Psoas muscle (tissue), 8 donors: ENCODE measurements around the gene DOCK11. TPM values are rescaled to one million over a fixed set of nuclear protein-coding genes. Genes with fewer than 3 reads are reported as not detected.

Source experiments
- ATAC-seq, 4 donors: fragments of 200-7000 bp; cut with Tn5 transposase; one replicate each; pipeline ENCODE4 v1.9.1; 2020; ENCODE audit warnings: moderate library complexity in 3 of 4, mild to moderate bottlenecking in 2 of 4
- DNase-seq, 2 donors: peaks; one replicate each; pipeline ENCODE4 v3.0.0-alpha.2; 2020
- H3K27ac ChIP-seq: fragments of 200-600 bp; one replicate; pipeline ENCODE4 v1.8.0; 2022
- H3K27me3 ChIP-seq, 3 donors: fragments of 200-600 bp in 1 of 3; one replicate each; pipeline versions ENCODE4 v1.6.1 to v1.8.0; 2013 to 2022; ENCODE audit warnings: low read length in 2 of 3, mild to moderate bottlenecking in 2 of 3, moderate library complexity in 1 of 3; ENCODE audit not compliant: insufficient read depth in 3 of 3
- H3K36me3 ChIP-seq, 2 donors: fragments of 200-600 bp in 1 of 2; one replicate each; pipeline versions ENCODE4 v1.6.1 to v1.8.0; 2013 to 2022; ENCODE audit warnings: low read depth in 1 of 2, mild to moderate bottlenecking in 1 of 2, moderate library complexity in 1 of 2; ENCODE audit not compliant: insufficient read depth in 1 of 2
- H3K4me1 ChIP-seq: fragments of 200-600 bp; one replicate; pipeline ENCODE4 v1.8.0; 2022
- H3K4me3 ChIP-seq: fragments of 200-600 bp; one replicate; pipeline ENCODE4 v1.8.0; 2022; ENCODE audit warnings: mild to moderate bottlenecking
- H3K9me3 ChIP-seq: fragments of 200-600 bp; one replicate; pipeline ENCODE4 v1.8.0; 2022
- WGBS, 3 donors: extraction: QIAGEN DNeasy Blood & Tissue Kit; methylation state at CpG; one replicate each; pipeline versions ENCODE4 v1.1.6 to v1.1.7; 2013; 5-methylcytosine and 5-hydroxymethylcytosine counted together
- intact Hi-C, 2 donors: fragments of 100-400 bp; cut with DNase I; formaldehyde crosslinking; loops; one replicate each; pipeline versions ENCODE4 v1.11.0 to v1.14.2; 2022
- polyA plus RNA-seq, 3 donors: library from polyadenylated mRNA; stranded (reverse); fragments of 200-250 nt; gene quantifications; one replicate each; pipeline ENCODE4 v1.2.3, GENCODE V29; 2013
- total RNA-seq, 4 donors: library from RNA; stranded (reverse); fragmentation: NEBNext Ultra II Directional in 2 of 4; extraction: Animal tissue kit (Norgen Biotek cat#: 25700) in 2 of 4; gene quantifications; one replicate each; pipeline versions ENCODE4 v1.2.1 to v1.2.4, GENCODE V29; 2021 to 2023
- TF ChIP-seq, protein P1 (sequence below): fragments of 200-600 bp; IDR thresholded peaks from one replicate; pipeline ENCODE4 v1.8.0; 2022; ENCODE audit warnings: antibody characterized with exemption
- donor health status: healthy with polysubstance abuse.
- donor health status: DM: no; HTN: no; CAD: no; lungs with moderate emphysema.
- donor health status: Bipolar disorder and iron deficiency.
- donor health status: healthy.
- donor health status: DM: yes; HTN: yes; CAD: no.
- donor health status: DM: no; HTN: no; CAD: no.
- donor health status: DM: no; HTN: no; CAD: no.
- donor health status: DM: yes; HTN: yes; CAD: no.

Gene DOCK11
- total and polyA plus RNA-seq, 7 donors, result 1.6 to 4.4 (median 1.9) TPM

DNA sequence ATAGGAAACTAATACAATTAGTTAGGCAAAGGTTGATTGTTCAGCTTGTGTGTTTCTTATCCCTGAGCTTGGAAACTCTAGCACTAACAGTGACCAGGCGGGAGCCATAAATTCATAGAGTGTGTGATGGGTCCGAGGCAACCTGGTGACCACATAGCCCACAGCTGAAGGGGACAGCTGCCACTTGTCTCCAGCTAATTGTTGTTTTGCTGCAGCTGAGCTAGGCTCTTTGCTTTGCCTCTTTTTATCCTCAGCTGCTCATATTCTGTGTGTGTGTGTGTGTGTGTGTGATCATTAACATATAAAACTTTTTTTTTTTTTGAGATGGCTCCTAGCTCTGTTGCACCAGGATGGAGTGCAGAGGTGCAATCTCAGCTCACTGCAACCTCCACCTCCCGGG is 53.2 kb downstream of the DOCK11 start:
- no peaks in the 10 kb centered on the region for H3K36me3 ChIP-seq
- DNase-seq (no peak), ATAC-seq (no peak)
- intact Hi-C loops, result no loop called here
- H3K27me3 ChIP-seq, result no peaks in the 10 kb centered on the region
- TF ChIP-seq, protein P1, sequence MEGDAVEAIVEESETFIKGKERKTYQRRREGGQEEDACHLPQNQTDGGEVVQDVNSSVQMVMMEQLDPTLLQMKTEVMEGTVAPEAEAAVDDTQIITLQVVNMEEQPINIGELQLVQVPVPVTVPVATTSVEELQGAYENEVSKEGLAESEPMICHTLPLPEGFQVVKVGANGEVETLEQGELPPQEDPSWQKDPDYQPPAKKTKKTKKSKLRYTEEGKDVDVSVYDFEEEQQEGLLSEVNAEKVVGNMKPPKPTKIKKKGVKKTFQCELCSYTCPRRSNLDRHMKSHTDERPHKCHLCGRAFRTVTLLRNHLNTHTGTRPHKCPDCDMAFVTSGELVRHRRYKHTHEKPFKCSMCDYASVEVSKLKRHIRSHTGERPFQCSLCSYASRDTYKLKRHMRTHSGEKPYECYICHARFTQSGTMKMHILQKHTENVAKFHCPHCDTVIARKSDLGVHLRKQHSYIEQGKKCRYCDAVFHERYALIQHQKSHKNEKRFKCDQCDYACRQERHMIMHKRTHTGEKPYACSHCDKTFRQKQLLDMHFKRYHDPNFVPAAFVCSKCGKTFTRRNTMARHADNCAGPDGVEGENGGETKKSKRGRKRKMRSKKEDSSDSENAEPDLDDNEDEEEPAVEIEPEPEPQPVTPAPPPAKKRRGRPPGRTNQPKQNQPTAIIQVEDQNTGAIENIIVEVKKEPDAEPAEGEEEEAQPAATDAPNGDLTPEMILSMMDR, result no peak
- 58 to 78% (median 64%) methylated on average over 3 of the region's 3 CpGs for WGBS, 3 donors
- no peaks in the 10 kb centered on the region for H3K9me3 ChIP-seq
- no peak overlapping the region for H3K27ac ChIP-seq
- no peak overlapping the region for H3K4me3 ChIP-seq
- no peaks in the 10 kb centered on the region for H3K4me1 ChIP-seq

DNA sequence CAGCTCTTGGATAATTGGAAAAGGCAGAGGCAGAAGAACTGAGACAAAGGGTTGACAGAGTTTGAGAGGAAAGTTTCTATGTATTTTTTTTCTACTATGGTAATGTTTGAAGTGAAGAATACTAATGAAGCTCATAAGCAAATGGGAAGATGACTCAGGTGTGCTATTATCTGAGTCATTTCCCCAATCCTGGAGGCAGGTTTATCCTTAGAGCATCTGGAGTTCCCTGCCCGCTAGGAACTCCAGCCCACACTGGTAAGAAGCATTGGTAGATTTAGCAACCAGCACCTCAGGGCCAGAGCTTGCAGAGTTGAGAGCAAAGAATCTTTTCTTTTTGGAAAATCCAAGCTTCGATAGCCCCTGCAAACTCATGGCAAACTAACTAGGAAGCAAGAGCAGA is 55.2 kb downstream of the DOCK11 start:
- H3K27ac ChIP-seq, result no peak overlapping the region
- ATAC-seq (no peak), DNase-seq (no peak)
- H3K36me3 ChIP-seq, result no peaks in the 10 kb centered on the region
- no peaks in the 10 kb centered on the region for H3K4me1 ChIP-seq
- H3K27me3 ChIP-seq, result no peaks in the 10 kb centered on the region
- WGBS, 3 donors, result 77 to 100% (median 91%) methylated on average over 2 of the region's 2 CpGs
- no peaks in the 10 kb centered on the region for H3K9me3 ChIP-seq
- TF ChIP-seq, protein P1, result no peak
- intact Hi-C loops, result no loop called here
- no peak overlapping the region for H3K4me3 ChIP-seq

DNA sequence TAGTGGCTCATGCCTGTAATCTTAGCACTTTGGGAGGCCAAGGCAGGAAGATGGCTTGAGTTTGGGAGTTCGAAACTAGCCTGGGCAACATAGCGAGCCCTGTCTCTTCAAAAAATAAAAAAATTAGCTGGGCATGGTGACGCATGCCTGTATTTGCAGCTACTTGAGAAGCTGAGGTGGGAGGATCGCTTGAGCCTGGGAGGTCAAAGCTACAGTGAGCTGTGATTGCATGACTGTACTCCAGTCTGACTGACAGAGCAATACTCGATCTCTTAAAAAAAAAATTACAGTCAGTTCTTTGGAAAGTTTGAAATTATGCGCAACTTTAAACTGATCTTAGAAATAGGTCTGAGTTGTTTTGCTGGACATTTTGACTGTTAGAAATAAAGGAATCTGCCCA is 55.8 kb downstream of the DOCK11 start:
- DNase-seq, result no peak
- TF ChIP-seq, protein P1, result no peak
- Histone ChIP-seq H3K27me3 (no peaks in the 10 kb centered on the region), H3K4me3 (no peak overlapping the region), H3K4me1 (no peaks in the 10 kb centered on the region), H3K9me3 (no peaks in the 10 kb centered on the region), H3K27ac (no peak overlapping the region), H3K36me3 (no peaks in the 10 kb centered on the region)
- no peak for ATAC-seq
- intact Hi-C loops, result no loop called here
- WGBS, 3 donors, result 88 to 96% (median 95%) methylated on average over 6 of the region's 6 CpGs

DNA sequence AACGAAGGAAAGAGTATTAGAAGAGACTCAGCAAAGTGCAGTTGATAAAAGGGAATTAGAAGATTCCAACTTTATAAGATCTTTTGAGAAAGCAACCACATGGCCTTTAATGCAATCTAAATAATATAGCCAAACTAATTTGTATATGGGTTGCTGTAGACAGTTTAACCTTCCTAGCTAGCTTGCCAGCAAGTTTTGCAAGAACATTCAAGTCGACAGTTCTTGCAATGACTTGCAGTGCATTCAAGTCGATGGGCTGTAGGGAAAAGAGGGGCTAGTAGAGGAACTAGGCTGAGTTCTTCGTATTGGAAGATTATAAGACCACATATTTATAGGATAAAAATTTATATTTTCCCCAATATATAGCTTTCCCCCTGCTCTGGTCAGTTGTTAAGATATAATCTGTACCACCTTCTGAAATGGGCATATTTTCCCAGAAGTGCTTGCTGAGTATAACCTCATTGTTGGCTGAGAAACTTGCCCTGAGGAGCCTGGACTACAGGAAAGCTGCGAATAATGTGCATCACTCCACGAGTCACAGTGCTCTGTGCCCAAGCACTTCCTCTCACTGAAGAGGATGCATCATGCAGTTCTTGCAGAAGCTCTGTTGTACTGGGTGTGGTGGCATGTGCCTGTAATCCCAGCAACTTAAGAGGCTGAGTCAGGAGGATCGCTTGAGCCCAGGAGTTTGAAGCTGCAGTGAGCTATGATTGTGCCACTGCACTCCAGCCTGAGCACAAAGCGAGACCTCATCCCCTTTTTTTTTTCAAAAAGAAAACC is 56.7 kb downstream of the DOCK11 start:
- no peaks in the 10 kb centered on the region for H3K9me3 ChIP-seq
- H3K4me1 ChIP-seq, result no peaks in the 10 kb centered on the region
- H3K27me3 ChIP-seq, result no peaks in the 10 kb centered on the region
- H3K4me3 ChIP-seq, result no peak overlapping the region
- H3K36me3 ChIP-seq, result no peaks in the 10 kb centered on the region
- DNase-seq (no peak), ATAC-seq (peak in 1 of 4 donors; percentile 32)
- intact Hi-C loops, result no loop called here
- H3K27ac ChIP-seq, result no peak overlapping the region
- 62 to 77% (median 70%) methylated on average over 8 of the region's 8 CpGs for WGBS, 3 donors
- TF ChIP-seq, protein P1, result no peak
